ENCODE data around the gene PM20D2. TPM values are rescaled to one million over a fixed set of nuclear protein-coding genes. Genes with fewer than 3 reads are reported as not detected.

Gene PM20D2
- total and polyA plus RNA-seq, 2 of the 8 experiments (the other 6 are each of a cell fraction or from before 2014, with no cell fraction given), result 2.7 to 7.6 TPM

DNA sequence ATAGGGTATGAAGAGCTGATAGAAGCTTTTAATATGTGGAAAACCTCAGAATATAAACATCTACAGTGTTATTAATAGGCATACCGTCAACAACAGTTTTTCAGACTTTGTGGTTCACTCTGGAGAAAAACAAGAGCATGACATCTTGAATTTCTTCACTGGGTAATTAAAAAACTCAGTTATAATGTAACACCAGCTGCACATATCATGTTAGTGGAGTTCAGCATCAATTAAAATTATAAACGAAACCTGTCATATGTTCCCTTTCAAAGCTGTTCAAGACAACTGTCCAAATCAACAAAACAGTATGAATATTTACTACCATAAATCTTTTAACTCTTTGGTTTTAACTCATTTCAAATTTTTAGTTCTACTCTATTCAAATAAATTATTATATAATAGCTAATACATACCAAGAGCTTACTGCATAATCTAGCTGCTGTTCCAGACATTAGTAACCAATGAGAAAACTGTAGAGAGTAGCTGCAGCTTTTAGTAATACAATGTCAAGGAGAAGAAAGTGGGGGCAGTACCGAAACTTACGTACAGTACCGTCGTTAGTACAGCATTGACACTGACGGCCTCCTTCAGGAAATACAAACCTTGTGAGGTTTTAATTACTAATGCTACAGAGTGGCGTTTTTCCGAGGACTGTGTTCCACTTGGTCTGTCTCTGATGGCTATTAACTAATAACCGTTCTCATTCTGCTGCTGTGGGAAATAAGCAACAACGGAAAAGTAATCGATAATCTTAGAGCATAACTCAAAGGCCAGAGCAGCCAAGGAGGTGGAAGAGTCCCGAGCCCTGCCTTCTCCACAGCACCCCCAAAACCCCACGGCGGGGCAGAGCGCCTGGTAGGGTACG lies 532 bp upstream of the PM20D2 start:
- Histone ChIP-seq H3K9me3 (ENCODE audit: insufficient read depth in 2 of 2, low read depth in 1 of 2, low read length in 1 of 2) (no peaks in the 10 kb centered on the region), H3K23me2 (ENCODE audit: low read depth, low read length) (peaks cover 13% of the 10 kb centered on the region; the same call in 1 of the 2 replicates), H3K4me3 (ENCODE audit: extremely low read depth in 1 of 4, insufficient read depth in 2 of 4, low read depth in 3 of 4, low read length in 4 of 4) (peak overlapping the region; percentile 51 to 69 (median 54)), H3K9ac (replicated peaks in 1 of 4; ENCODE audit: extremely low read depth in 1 of 4, low read depth in 3 of 4, low read length in 3 of 4) (peak overlapping the region in 1 of 4 experiments; percentile 88; a peak in 1 of 7 replicates), H3K4me1 (replicated peaks in 1 of 4; ENCODE audit: control insufficient read depth in 3 of 4, insufficient read depth in 4 of 4, low read length in 3 of 4) (peaks cover 0 to 3% (median 0%) of the 10 kb centered on the region in 4 experiments; a peak in 2 of 7 replicates), H3K56ac (replicated peaks; ENCODE audit: insufficient read length, low read depth, low read length) (no peak overlapping the region), H4K91ac (replicated peaks; ENCODE audit: insufficient read length, low read length) (no peak overlapping the region), H3K36me3 (ENCODE audit: control insufficient read depth in 2 of 4, insufficient read depth in 4 of 4, low read length in 3 of 4) (no peaks in the 10 kb centered on the region), H3K27me3 (replicated peaks in 1 of 4; ENCODE audit: control insufficient read depth in 3 of 4, extremely low read depth in 1 of 4, insufficient read depth in 3 of 4, low read length in 3 of 4) (peaks cover 7 to 34% (median 22%) of the 10 kb centered on the region in 4 experiments), H4K5ac (ENCODE audit: insufficient read length, low read depth, low read length) (no peak overlapping the region), H2AFZ (ENCODE audit: low read length) (peak overlapping the region; percentile 84), H3K4ac (replicated peaks; ENCODE audit: insufficient read length, low read depth, low read length) (no peak overlapping the region), H2BK120ac (replicated peaks; ENCODE audit: low read depth, low read length) (no peak overlapping the region), H2BK20ac (ENCODE audit: low read length) (no peak overlapping the region), H3K27ac (ENCODE audit: low read depth, low read length) (no peak overlapping the region), H3K79me2 (ENCODE audit: control insufficient read depth in 1 of 2, insufficient read depth in 2 of 2, low read length in 2 of 2) (no peaks in the 10 kb centered on the region), H4K8ac (ENCODE audit: extremely low read depth, insufficient read depth, low read length) (peak overlapping the region; percentile 95; the same call in 1 of the 2 replicates), H2BK15ac (ENCODE audit: low read length) (no peak overlapping the region), H3K4me2 (ENCODE audit: insufficient read depth in 1 of 2, low read depth in 2 of 2, low read length in 2 of 2) (peak overlapping the region; percentile 64 to 82), H3K14ac (ENCODE audit: insufficient read length) (no peak overlapping the region), H2BK12ac (ENCODE audit: low read depth, low read length) (no peak overlapping the region), H3K23ac (ENCODE audit: insufficient read length) (no peak overlapping the region), H3K79me1 (ENCODE audit: low read depth, low read length) (no peaks in the 10 kb centered on the region), H3K18ac (ENCODE audit: extremely low read depth, low read length) (no peak overlapping the region), H4K20me1 (replicated peaks in 1 of 2; ENCODE audit: control insufficient read depth in 1 of 2, insufficient read depth in 2 of 2, low read length in 2 of 2) (no peaks in the 10 kb centered on the region), H2BK5ac (ENCODE audit: low read depth, low read length) (no peak overlapping the region), H2AK5ac (ENCODE audit: low read depth, low read length) (no peak overlapping the region)
- ChIA-PET POLR2A (ENCODE audit: partially characterized antibody) (interaction anchor here (1.3 to 1.5 kb wide), 3 partner anchors 28 to 162 kb away, joined by 3 to 5 read pairs (median 4); partner anchors contain the start of gene SRSF12), CTCF (ENCODE audit: partially characterized antibody) (interaction anchor here (1.7 to 2.3 kb wide), 3 partner anchors 12 to 162 kb away, joined by 5 to 8 read pairs (median 6); no protein-coding TSS in a partner anchor)
- TF ChIP-seq CREB1 (IDR thresholded peaks at IDR 0.05) (no peak), EZH2 (IDR thresholded peaks at IDR 0.05; ENCODE audit: low read depth, low read length, severe bottlenecking) (peak; percentile 58)
- no peak for FAIRE-seq
- DNase-seq (ENCODE audit: low read depth in 1 of 2, low spot score in 2 of 2), result no peak
- WGBS, 2 experiments (ENCODE audit: extremely low coverage in 1 of 2, insufficient coverage in 1 of 2, insufficient read length in 1 of 2, insufficient replicate concordance in 2 of 2, low coverage in 1 of 2, low lambda C conversion rate in 2 of 2, missing lambda C conversion rate in 1 of 2), result 26% methylated on average over 17 of the region's 17 CpGs; no CpG with 5 or more reads in 1 of the 2 experiments

All from H1 (cell line).